GM19438 (cell line): ENCODE results near the gene KIT.

Experiments
- ATAC-seq: cut with Tn5 transposase; IDR thresholded peaks from one replicate; pipeline ENCODE4 v1.9.1; 2021; ENCODE audit warnings: low read depth; ENCODE audit not compliant: unreplicated experiment

Gene KIT

DNA sequence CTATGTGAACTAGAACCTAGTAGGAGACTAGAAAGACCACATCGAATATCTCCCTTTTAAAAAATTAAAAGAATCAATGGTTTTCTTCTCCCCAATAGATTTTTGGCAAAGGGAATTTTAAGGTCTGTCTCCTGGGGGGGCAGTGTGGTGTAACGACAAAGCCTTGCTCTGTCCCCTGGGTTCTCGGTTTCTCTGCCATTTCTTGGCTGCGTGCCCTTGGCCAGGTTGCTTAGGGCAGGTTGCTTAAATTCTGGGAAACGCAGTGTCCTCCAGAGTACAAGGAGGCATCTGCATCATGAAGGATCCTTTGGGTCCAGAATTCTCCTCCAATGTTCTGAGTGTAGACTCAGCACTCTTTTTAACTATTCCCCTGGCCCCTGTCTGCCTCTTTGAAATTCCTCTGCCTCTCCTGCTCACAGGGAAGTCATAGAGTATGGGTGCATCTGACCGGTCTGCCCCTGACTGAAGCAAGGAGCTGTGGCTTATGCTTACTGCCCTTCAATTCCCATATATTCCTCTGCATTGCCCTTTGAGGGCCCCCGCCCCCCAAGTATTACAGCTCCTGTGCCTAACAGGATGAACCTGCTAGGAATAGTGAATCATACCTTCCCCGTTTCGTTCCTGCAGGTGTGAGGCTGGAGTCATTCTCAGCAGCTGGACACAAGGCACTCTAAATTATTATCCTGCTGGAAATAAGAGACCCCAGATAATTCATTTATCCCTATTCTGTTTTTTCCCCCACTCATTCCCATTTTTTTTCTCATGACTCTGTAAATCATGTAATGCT, 2.2 kb downstream of the KIT start:
- no peak for ATAC-seq

DNA sequence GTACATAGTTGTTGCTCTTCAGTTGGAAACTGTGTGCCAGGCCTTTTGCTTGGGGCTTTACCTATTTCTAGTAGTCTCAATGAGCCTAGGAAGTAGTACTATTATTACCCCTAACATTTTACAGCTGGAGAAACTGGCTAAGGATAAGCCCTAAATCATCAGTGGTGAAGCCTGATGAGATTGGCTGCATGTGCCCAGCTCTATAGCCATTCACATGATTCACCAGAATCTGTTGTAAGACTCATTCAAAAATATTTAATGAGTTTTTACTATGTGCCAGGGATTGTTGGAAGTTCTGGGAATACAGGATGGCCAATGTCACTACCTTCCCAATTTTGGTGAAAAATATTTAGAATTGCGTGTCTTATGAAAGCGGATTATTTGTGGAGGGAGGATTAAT, 2.8 kb downstream of the KIT start:
- ATAC-seq: no peak

DNA sequence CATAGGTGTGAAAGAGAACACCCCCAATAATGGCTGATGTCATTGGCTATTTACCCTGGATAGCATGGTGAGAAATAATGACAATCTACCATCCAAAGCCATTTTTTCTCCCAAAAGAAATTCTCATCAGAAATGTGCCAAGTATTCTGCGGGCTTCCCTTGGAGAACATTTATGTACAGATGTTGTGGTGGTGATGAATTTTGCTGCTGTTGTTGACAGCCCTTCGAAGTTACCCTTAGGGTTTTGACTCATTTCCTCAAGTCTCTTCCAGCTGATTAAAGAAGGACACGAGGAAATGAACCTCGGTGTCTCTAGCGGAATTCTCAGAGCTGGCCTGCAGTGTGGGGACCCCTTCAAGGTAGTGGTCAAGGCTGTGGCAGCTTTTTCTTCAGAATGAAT, 3.4 kb downstream of the KIT start:
- ATAC-seq: no peak

DNA sequence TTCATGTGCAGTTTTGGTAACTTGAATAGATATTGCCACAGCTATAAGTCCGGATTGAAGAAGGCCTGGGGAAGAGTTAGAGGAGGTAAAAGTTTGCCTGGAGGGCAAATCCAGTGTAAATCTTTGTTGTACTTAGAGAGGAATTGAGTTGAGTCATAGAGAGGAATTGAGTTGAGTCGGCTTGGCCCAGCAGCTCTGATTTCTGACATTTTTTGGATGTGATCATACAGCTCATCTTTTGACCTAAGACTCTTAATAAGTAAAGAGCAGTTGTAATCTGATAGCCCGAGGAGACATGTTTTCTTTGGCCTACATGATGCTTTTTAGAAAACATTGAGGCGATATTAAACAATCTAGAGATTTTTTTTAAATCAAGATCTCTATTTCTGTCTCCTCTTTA, 3.9 kb downstream of the KIT start:
- ATAC-seq: no peak

DNA sequence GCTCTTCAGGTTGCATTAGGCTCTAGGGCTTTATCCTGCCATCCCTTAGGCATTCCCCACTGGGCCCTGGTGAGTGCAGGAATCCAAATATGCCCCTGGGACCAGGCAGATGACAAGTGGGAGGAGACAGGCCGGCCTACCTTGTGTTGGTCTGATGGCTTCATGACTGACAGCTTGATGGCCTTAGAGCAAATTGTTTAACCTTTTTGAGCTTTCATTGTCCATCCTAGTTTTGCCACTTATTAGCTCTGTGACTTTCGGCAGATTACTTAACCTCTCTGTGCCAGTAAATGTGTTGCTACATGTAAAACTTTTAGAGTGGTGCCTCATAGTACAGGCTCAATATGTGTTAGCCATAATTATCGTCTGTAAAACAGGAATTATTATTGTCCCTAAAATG, 4.4 kb downstream of the KIT start:
- no peak for ATAC-seq

DNA sequence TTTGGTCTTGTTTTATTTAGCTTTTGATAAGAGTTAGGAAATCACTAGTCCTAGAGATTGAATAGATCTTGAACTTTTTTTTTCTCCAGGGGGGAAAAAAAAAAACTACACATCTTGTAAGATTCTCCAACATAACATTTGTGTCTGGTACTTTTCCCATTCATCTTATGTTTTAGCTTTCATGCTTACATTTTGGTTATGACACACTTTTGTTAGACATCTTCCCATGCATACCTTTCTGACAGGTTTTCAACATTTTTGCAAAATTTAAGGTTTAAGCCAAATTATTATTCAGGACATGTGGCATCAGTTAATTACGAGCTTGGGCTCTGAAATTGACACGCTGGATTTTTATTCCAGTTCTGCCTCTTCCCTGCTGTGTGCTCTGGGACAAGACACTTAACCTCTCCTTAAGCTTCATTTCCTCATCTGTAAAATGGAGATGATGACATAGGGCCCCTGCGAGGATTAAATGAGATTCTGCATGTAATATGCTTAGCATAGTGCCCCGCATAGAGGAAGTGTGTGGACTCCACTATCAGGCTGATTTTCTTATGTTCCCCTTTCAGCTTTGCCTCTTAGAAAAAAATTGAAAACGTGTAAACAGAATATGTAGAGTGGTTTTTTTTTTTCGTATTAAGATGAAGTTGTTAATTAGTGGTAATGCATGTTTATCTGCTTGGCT, 5.3 kb downstream of the KIT start:
- ATAC-seq: no peak

DNA sequence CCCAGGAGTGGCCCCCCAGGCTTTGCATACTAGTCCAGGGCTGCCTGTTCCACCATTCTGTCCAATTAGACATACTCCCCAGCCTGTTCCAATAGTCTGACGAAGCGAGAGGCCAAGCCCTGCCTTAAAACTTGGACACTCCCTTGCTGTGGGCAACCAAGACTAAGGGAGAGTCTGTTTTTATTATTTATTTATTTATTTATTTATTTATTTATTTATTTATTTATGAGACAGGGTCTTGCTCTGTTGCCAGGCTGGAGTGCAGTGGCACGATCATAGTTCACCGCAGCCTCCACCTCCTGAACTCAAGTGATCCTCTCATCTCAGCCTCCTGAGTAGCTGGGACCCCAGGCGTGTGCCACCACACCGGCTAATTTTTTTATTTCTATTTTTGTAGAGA, 6.6 kb downstream of the KIT start:
- ATAC-seq: no peak

DNA sequence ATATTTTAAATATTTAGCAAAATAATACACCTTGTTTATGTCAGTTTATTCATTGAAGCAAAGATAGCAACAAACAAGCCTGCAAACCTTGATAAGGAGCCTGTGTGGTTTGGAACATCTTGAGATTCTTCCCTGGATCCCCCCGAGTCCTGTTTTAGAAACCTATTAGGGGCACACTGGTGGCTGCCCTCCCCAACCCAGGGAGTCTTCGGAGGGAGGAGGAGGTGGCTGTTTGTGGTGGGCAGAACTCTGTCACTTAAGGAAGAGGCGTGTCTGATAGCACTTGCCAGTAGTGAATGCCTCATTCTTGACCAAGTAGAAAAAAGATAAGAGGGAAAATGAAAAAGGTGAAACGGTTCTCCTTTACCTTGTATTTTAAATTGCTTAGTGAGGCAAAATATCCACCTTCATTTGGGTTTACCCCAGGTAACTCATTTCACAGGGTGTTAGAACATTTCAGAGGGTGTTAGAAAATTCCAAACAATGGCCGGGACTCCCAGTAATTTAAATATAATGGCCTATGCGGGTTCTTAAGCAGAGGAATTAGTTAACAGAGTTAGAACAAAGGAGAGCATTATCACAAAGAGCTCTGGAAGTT, 10.4 kb downstream of the KIT start:
- ATAC-seq: no peak

DNA sequence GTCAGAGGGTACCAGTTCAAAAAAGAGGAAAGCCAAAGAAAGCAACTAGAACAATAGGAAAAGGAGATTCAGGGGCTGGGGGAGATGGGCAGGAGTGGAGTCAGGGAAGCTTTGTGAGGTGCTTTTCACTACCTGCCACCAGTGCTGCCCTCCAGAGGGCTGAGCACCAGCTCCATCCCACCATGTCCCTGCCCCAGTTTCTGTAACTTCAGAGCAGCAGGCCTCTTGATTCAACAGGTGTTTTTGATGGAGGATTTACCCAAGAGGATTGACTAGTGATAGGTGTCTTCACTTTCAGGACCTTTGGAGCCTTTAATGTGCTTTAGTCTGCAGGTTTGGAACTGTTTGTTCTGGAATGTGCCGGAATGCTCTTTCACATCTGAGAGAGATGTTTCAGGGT, 12.1 kb downstream of the KIT start:
- no peak for ATAC-seq

DNA sequence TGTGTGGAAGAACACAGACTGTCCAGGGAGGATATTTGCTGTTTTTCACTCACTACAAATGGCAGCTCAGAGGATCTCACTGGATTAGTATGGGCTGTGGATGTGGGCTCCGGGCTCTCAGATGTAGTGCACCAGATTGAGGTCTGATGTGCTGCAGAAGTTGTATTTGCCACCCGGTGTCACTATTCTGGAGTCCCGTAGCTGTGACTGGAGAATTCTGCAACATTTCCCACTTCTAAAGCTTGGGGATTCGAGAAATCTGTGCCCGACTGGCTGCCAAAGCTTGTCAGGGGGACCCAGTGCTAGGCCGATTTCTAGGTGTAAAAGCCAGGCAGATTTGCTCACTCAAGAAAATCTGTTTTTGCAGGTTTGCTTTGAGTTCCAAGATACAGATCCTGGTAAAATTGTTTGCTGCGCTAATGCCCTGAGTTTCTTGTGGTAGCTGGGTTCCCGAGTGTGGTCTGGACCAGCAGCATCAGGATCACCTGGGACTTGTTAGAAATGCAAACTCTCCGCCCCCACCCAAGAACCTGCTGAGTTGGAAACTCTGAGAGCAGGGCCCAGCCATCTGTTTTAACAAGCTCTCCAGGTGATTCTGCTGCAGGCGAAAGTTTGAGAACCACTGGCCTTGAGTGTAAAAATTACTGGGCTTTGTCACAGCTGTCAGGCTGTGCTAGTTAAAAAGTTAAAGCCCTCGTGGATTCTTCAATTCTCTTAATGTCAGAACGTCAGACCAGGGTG, 18.1 kb downstream of the KIT start:
- ATAC-seq: no peak

DNA sequence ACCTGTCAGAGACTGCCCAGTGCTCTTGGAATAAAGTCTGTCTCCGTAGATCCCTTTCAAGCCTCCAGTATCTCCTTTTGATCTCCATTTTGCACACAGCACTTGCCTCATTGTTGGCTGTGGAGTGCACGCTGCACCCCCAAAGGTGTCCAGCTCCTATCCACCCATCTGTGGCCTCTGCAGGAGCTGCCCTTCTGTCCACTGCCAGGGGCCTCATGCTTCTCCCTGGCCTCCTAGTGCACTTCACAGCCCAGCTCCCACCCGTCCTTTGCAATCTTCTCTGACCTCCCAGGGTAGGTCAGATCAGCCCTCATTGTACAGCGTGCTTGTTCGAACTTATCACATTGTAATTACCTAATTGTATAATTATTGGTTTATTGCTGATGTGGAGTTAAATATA, 18.9 kb downstream of the KIT start:
- no peak for ATAC-seq

DNA sequence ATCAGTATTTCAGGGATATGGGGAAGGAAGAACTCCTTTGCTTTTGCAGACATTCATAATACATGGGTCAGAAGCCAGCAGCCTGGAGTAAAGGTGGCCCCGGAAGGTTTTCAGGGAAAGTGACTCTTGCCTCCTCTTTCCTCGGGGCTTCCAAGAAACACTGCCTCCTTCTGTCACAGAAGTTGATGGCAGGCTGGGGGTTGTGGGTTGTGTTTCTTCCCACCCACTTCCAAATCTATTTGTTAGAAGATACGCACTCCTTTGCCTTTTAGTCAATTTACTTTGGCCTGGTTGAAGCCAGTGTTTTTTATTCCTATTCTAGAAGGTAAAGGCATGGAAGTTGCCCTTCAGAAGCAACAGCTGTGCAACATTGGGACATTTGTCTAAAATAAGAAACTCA, 19.7 kb downstream of the KIT start:
- ATAC-seq: no peak

DNA sequence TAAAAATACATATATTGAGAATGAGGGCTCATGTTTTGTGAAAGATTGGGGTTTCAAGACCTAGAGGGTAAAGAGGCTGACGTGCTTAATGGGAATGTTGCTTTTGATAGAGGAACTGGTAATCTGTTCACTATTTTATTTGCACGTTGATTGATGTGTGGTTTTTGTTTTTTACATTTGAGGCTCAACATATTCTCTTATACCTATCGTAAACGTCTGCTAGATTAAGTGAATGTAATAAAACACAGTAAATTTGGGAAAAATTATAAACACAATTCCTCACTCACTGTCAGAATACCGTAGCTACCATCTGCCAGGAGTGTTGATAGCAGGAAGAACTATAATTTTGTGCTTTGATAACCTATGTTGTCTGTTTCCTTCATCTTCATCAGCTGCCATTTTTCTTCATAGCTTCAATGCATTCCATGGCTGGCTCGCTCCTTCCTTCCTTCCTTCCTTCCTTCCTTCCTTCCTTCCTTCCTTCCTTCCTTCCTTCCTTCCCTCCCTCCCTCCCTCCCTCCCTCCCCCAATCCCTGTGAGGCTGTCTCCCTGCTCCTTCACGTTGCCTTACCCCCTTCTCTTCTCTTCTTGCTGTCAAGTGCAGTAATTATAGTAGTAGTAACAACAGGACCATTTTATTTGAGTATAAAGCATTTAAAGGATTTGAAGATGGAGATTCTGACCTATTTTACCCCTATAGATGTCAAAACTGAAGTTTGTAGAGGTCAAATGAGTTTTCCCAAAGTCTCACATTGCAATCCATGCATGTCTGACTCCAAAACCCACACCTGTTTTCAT, 20.3 kb downstream of the KIT start:
- ATAC-seq: no peak

DNA sequence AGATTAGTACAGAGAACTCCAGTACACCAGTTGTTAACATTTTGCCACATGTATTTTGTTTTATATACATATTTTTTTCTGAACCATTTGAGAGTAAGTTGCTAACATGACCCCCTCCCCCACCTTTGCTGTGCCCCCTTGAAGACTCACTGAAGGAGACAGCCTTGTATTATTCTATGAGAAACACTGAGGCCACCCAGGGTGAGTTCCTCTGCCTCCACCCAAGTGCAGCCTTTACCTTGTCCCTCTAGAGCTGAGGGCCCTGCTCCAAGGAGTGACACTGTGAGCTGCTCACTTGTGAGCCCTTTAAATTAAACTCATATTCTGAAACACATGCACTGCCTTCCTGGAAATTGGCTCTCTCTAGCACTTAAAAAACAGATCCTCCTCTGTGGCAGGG, 21.1 kb downstream of the KIT start:
- no peak for ATAC-seq

DNA sequence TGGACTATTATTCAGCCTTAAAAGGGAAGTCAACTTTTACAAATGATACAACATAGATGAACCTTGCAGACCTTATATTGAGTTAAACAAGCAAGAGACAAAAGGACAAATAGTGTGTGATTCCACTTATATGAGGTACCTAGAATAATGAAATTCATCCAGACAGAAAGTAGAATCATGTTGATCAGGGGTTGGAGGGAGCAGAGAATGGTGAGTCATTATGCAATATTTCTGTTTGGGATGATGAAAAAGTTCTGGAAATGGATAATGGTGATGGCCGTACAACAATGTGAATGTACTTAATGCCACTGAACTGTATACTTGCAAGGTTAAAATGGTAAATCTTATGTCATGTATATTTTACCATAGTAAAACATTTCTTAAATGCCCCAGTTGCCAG, 22.1 kb downstream of the KIT start:
- no peak for ATAC-seq

DNA sequence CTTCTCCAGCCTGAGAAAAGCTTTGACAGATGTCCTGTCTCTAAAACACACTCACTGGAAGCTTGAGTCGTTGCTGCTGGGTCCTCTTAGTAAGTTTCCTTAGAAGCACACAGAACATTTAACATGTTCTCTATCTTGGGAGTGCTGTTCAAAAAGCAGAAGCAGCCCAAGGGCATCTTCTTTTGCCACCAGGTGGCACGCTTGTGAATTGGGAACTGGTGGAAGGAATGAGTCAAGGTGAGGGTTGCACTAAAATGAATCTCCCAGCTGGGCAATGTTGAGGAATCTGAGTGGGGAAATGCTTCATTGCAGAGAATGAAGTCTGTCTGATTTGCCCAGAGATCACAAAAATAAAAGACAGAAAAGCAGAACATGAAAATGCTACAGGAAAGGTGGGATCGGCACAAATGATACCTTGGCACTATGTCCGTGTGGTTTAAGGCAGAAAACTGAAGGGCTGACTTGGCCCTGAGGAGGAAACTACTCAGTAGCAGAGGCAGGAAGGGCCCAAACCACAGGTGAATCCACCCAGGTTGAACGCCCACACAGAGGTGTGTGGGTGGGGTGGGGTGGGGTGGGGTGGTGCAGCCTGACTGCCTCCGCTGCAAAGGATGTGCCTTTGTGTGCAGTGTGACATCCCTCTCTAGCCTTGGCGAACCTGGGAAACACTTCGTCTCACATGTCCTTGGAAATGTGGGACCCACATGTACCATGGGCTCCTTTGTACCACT, 26.0 kb downstream of the KIT start:
- peak; percentile 62 for ATAC-seq

DNA sequence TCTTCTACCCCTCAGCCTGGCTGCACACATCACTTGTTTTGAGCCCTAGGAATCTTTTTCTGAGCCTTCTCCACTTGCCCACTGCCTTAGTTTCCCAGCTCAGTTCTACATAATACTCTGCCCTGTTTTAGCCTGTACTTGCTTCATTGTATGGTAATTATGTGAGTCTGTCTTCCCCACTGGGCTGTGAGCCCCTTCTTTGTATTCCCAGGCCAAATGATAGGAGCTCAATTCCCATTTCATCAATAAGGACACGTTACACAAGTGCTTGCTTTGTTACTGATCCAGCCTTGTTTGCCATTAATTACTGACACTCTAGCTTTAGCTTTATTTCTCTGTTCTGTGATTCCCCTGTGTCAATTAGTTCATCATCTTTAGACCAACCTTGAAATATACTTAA, 28.1 kb downstream of the KIT start:
- no peak for ATAC-seq

DNA sequence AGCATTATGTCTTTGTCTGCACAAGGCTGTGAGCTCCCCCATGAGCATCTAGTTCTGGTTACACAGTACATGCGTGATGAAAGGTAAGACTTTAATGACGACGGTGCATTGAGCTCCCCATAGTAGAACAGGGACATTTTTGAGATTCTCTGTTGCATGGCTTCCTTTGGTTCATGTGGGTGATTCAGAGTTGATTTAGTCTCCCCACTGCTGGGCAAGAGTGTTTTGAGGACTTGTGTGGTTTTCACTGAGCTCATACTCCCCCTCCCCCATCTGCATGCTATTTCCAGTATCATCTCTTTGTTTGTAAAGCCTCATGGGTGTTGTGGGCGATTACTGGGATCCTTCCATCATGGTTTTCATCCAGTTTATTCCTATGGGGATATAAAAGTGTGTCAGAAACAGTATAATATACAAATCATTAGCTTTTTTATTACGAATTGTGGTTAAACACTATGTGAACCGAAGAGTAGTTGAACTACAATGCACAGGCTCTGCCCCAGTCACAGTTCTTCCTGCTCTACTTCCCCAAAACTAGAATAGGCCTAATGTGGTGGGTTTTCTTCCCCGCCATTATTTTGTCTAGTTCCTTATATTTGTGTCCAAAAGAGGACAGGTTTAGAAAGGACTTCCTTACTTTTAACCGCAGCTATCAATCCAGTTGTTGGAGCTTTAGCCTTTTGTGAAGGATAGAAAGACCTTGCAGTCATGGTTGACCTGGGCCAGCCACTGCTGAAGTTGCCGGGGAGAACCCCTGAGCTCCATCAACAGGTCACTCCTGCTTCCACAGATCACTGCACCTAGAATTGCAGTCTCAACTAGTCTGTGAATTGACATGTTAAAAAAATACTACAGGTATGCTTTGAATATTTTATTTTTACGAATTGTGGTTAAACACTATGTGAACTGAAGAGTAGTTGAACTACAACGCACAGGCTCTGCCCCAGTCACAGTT, 30.4 kb downstream of the KIT start:
- peak; percentile 43 for ATAC-seq

DNA sequence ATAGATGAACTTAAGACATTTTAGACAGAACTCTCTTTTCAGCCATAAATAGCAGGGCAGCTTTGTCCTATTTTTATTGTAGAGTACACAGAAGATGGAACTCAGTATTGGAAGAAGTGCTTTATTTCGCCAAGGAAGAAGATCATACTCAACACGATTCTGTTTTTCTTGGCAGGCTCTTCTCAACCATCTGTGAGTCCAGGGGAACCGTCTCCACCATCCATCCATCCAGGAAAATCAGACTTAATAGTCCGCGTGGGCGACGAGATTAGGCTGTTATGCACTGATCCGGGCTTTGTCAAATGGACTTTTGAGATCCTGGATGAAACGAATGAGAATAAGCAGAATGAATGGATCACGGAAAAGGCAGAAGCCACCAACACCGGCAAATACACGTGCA, 37.6 kb downstream of the KIT start:
- ATAC-seq: no peak
